Measurements from ENCODE around the gene SHD.
A peak's percentile ranks its signal among the peaks of the same experiment; 100 is the strongest.
"Not testable (repeated sequence)": the region's sequence is repeated elsewhere in the genome, so short reads cannot be mapped to it uniquely, and the experiment has no call there.

The SHD gene

DNA sequence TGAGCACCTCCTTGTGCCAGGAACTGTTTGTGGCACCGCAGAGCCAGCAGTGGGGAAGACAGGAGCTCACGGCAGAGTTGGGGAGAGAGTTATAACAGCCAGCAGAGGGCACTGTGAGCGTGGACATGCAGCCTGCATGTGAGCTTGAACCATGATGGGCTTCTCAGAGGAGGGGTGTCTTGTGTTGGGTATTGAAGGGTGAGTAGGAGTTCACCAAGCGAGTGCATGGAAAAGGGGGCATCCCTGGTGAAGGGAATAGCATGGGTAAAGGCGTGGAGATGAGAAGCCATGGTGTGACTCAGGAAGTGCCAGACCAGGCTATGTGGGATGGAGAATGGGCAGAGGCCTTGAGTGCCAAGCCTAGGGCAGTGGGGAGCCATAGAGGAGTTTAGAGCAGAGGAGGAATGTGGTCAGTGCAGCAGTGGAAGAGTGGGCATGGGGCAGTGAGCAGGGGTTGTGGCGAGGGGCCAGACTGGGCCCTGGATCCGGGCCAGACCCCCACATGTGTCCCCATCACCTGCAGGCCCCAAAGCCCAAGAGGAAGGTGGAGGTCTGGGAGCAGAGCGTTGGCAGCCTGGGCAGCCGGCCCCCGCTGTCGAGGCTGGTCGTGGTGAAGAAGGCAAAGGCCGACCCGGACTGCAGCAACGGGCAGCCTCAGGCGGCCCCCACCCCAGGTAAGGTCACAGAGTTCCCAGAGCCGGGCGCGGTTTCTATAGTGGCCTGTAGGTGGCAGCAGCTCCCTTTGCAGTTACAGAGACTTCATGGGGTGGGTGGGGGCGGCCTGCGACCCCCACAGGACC lies 11.8 kb upstream of the SHD start:
- peak; percentile 32 to 55 (median 40) for DNase-seq (ENCODE audit: low read depth in 4 of 4, low spot score in 1 of 4)

DNA sequence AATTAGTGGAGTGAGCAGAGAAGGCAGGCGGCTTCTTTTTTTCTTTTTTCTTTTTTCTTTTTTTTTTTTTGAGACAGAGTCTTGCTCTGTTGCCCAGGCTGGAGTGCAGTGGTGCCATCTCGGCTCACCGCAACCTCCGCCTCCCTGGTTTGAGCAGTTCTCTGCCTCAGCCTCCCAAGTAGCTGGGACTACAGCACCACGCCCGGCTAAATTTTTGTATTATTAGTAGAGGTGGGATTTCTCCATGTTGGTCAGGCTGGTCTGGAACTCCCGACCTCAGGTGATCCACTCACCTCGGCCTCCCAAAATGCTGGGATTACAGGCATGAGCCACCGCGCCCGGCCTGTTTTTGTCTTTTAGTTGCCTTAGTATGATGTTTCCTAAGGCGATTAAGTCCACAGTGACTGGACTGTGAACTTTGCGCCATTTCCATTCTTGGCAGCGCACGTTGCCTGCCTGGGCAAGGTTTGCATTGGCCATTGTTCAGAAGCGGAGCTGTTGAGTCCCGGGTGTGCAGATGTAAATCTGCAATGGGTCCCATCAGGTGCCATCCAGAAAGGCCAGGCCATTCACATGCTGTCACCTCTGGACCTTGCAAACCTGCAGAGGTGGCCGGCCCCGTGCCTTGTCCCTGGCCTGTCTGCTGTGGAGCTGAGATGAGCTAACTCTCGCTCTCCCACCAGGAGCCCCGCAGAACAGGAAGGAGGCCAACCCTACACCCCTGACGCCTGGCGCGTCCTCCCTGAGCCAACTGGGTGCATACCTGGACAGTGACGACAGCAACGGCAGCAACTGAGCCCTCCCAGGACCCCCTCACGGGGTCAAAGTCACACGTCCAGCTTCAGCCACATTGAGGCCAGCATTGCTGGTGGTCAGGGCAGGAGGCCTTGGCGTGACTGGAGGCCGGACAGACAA lies 10.9 kb upstream of the SHD start:
- no peak for DNase-seq (ENCODE audit: low read depth in 4 of 4, low spot score in 1 of 4)

DNA sequence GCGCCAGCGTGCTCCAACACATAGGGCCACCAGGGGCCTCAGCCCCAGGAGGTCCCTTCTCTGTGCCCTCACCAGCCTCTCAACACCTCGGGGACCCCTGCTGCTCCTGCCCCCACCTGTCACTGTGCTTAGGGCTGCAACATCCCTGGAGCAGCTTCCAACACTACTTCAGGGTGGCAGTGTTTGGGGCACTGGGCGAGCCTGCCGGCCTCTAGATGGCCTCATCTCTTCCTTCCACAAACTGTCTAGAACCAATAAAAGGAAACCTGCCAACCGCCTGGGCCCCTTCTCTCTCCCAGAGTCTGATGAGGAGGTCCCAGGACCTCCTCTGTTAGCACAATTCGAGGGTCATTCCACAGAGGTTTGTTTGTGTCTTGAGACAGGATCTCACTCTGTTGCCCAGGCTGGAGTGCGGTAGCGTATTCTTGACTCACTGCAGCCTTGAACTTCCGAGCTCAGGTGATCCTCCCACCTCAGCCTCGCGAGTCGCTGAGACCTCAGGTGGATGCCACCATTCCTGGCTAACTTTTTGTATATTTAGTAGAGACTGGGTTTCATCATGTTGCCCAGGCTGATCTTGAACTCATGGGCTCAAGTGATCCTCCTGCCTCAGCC lies 10.1 kb upstream of the SHD start:
- DNase-seq (ENCODE audit: low read depth in 4 of 4, low spot score in 1 of 4) = no peak

DNA sequence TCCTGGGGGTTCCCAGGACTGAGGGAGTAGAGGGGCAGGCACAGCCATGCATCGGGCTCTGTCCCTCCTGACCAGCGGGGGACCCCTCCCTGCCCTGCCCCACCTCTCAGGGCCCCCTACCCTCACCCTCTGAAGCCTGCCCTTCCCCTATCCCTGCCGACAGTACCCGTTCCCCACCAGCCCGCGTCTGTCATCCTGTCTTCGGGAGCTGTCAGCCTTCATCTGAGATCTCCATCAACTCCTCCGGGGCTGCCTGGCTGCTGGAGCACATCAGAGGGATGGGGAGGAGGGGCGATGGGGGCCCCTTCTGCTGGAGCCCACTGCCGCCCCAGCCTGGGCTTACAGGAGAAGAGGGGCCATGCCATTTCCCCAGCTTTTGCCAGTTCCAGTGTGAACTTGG lies 6.2 kb upstream of the SHD start:
- no peak for DNase-seq (ENCODE audit: low read depth in 4 of 4, low spot score in 1 of 4)

DNA sequence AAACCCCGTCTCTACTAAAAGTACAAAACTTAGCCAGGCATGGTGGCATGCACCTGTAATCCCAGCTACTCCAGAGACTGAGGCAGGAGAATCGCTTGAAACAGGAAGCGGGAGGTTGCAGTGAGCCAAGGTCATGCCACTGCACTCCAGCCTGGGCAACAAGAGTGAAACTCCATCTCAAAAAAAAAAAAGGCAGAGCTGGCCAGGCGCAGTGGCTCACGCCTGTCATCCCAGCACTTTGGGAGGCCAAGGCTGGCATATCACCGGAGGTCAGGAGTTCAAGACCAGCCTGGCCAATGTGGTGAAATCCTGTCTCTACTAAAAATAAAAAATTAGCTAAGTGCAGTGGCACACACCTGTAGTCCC lies 4.8 kb upstream of the SHD start:
- DNase-seq (ENCODE audit: low read depth in 4 of 4, low spot score in 1 of 4) = not testable (repeated sequence)

DNA sequence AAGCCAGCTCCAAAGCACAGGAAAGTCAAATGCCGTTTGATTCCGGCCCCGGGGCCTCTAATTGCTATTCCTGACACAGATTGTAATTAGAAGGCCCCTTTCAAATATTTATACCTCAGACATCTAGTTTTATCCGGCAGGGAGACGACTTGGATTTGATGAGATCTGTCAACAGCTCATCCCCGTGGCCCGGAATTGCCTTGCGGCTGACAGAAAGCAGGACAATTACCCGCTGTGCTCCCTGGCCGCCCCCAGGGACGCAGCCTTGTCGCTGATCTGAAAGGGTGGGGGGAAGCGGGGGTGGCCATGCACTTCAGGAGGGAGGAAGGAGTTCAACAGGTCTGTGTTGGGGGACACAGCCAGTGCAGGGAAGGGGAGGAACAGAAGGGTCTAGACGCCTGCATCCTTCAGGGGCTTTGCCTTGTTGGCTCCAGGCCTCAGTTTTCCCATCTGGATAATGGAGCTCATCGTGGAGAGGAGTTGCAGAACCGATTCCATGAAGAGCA lies 1.8 kb upstream of the SHD start:
- no peak for DNase-seq (ENCODE audit: low read depth in 4 of 4, low spot score in 1 of 4)

DNA sequence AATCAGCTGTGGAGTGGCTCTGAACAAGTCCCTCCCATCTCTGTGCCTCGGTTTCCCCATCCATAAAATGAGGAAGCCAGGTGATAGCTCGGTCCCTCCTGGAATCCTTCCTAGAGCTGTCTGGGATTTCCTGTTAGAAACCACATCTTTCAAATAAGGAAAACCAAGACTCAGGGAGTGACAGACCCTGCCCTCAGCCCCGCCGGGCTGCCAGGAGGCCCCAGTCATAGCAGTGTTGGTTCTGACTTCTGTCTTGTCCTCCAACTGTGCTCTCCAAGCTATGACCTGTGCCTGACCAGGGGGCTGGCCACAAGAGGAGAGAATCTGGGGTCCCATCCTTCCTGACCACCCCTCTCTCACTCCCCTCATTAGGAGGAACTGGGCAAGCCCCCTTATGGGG lies 1.1 kb upstream of the SHD start:
- no peak for DNase-seq (ENCODE audit: low read depth in 4 of 4, low spot score in 1 of 4)

DNA sequence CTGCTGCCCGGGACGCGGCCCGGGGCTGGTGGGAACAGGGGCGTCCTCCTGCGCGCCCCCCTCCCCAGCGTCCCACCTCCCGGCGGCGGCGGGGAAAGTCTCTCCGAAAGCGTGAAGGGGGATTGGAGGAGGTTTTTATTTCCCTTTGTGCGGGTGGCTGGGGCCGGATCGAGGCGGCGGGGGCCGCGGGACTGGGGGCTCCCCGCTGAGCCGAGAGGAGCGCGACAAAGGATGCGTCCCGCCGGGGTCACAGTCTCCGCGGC lies 132 bp downstream of the SHD start:
- DNase-seq (ENCODE audit: low read depth in 4 of 4, low spot score in 1 of 4) = no peak

DNA sequence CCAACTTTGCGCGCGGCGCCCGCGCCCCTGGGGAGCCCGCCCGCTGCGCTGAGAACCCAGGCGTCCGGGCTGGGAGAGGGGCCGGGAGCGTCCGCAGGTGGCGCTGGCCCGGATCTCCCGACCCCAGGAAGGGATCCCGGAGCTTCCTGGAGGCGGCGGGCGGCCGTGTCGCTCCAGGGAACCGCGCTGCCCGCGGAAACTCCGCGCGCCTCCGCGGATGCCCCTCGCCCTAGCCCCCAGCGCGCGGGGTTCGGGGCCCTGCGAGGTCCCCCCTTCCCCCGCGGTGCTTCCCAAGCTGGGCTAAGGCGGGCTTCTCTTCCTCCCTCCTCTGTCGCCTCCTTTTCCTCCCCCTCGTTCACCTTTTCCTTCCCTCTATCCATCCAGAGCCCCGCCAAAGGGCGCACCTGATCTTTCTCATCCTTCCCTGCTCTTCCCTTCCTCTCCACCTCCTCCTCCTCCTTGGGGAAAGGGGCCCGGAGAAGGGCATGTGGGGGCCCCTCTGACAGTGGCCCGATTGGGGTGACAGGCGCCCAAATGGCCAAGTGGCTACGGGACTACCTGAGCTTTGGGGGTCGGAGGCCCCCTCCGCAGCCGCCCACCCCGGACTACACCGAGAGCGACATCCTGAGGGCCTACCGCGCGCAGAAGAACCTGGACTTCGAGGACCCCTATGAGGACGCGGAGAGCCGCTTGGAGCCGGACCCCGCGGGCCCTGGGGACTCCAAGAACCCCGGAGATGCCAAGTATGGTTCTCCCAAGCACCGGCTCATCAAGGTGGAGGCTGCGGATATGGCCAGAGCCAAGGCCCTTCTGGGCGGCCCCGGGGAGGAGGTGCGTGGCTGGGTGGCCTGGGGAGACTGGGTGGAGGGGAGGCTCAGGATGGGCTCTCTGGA lies 710 bp downstream of the SHD start:
- no peak for DNase-seq (ENCODE audit: low read depth in 4 of 4, low spot score in 1 of 4)

DNA sequence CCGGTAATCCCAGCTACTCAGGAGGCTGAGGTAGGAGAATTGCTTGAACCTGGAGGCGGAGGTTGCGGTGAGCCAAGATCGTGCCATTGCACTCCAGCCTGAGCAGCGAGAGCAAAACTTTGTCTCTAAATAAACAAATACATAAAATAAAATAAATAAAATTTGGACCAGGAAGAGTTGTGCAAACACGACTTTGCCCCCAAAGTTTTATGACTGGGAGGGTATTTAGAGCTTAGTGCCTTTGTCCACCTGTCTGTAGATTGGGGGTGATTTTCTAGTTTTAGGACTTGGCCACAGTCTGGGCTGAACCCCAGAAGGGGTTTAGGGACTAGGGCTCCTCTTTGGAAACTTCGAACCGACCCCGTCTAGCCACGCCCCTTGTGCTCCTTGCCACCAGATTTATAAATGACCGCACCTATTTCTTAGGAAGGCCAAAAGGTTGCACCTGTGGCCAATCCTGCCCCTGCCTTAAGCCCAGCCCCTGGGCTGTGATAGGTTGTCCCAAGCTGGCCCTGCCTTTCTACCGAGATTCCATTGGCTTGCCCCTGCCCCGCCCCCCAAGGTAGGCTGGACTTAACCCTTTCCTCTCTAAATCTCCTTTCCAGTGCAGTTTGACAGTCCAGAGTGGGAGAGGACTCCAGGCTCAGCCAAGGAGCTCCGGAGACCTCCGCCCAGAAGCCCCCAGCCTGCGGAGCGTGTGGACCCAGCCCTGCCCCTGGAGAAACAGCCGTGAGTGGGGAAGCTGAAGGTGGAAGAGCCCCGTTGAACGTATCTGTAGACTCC lies 5.3 kb downstream of the SHD start:
- DNase-seq (ENCODE audit: low read depth in 4 of 4, low spot score in 1 of 4) = no peak

DNA sequence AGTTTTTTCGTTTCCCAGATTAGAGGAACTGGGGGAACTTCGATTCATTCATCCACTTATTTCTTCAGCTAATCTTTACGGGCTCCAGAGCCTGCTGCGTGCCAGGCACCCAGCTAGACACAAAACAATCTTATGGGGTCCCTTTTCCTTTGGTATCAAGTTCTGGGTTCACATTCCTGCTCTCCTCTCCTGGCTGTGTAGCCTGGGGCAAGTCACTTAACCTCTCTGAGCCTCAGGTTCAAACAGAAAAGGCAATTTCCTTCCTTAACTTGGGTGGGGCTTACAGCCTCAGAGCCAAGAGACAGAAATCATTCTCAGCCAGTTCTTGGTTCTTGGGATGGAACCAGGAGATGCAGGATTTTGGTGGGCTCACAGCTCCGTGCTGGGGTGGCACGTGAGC lies 5.9 kb downstream of the SHD start:
- DNase-seq (ENCODE audit: low read depth in 4 of 4, low spot score in 1 of 4) = no peak

DNA sequence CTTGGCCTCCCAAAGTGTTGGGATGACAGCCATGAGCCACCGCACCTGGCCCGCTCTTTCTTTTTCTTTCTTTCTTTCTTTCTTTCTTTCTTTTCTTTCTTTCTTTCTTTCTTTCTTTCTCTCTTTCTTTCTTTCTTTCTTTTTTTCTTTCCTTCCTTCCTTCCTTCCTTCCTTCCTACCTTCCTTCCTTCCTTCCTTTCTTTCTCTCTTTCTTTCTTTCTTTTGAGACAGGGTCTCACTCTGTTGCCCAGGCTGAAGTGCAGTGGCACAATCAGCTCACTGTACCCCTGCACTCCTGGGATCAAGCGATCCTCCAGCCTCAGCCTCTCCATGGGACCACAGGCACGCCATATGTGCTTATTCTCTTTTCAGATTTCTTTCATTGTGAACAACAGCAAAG lies 7.1 kb downstream of the SHD start:
- DNase-seq (ENCODE audit: low read depth in 4 of 4, low spot score in 1 of 4) = not testable (repeated sequence)

DNA sequence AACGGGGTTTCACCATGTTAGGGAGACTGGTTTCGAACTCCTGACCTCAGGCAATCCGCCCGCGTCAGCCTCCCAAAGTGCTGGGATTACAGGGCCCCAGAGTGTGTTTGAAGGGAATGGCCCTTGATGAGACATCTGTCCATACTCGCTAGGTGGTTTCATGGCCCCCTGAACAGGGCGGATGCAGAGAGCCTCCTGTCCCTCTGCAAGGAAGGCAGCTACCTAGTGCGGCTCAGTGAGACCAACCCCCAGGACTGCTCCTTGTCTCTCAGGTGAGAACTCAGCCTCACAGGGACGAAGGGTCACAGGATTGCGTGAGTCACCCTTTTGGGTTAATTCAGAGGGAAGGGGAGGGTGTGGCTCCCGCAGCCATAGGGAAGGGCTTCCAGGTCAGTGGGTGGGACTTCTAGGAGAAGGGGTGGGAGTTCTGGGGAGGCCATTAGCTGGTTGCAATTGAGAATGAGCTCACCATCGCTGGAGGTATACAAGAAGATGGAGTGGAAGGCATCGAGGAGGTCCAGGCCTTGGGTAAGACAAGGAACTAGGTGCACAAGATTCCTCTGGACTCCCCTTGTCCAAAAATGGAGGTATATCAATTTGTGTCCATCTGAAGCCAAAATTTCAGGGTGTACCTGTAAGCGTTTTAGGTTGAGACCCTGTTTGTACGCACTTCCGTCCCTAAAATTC lies 9.2 kb downstream of the SHD start:
- no peak for DNase-seq (ENCODE audit: low read depth in 4 of 4, low spot score in 1 of 4)

DNA sequence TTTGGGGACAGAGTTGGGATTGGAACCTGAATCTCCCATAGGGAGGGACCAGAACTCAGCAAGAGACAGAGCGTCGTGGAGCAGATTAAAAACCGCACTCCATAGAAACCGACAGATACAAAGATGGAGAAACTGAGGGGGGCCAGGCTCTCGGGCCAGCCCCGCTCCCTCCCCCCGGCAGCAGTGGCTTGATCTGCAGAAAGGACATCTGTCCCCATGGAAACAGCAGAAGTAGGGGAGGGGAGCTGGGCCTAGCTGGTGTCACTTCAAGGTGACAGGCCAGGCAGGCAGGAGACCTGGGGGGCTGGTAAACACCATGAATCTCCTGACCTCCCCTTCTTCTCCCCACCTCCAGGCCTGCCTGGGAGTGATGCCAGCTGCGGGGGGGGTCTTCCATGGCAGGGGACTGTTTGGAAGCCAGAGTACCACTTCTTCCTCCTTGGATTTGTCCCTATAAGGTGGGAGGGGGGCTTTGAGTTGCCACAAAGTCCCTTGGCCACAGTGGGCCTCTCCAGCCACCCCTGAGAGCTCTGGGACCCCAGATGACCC lies 12.2 kb downstream of the SHD start:
- no peak for DNase-seq (ENCODE audit: low read depth in 4 of 4, low spot score in 1 of 4)

DNA sequence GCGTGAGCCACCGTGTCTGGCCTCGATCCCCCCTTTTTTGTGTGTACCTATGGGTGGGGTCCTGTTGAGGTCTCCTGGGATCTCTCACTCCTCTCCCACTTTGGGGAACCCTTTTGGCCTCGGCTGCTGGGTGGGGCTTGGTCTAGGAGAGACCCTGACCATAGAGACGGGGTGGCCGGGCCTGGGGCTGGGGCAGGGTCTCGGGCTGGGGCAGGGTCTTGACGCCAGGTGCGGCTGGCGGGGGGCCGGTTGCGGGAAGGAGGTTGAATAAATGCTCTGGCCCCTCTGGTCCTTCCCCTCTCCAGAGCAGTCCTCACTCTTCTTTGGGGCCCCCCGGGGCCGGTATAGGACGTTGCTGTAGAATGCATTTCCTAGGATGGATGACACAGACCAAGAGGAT lies 13.4 kb downstream of the SHD start:
- DNase-seq (ENCODE audit: low read depth in 4 of 4, low spot score in 1 of 4) = no peak

DNA sequence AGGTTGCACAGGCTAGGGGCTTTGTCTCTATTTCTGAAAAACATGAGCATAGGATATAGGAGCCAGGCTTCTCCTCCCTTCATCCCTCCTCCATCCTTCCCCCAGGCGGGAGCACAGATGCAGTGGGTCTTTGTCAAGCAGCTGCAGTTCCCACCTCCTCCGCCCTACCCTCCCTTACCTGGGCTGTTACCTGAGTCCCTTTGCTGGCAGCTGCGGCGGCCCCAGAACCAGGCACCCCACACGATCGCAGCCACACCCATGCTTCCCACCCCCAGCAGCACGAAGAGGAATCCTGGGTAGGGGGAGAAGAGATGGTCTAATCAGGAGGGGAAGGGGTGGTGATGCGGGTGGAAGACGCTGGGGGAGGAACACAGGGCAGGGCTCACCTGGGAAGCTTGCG lies 15.3 kb downstream of the SHD start:
- no peak for DNase-seq (ENCODE audit: low read depth in 4 of 4, low spot score in 1 of 4)

DNA sequence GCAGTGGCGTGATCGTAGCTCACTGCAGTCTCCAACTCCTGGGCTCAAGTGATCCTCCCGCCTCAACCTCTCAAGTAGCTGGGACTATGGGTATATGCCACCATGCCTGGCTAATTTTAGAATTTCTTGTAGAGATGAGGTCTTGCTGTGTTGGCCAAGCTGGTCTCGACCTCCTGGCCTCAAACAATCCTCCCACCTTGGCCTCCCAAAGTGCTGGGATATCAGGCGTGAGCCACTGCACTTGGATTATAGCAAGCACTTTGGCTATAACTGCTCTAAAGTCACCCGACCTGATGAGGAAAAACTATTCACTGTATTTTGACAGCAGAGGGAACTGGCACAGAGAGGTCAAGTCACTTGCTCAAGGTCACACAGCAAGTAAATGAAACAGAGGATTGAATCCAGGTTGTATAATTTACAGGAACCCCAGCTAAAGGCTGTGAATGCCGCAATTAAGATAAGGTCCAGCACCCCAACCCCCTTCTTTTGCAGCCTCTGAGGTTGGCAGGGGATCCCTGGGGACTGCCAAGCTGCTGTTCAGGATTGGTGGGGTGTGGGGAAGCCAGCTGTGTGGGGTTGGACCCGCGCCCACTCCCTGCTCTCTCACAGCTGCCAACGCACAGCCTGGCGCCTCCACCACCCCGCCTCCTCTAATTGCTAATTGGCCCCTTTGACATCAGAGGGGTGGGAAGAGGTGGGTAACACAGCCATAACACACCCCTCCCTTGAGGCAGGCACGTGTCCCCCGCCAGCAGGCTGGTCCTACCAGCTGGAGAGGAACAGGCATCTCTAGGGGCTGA lies 17.1 kb downstream of the SHD start:
- no peak for DNase-seq (ENCODE audit: low read depth in 4 of 4, low spot score in 1 of 4)

Data from stimulated activated CD4-positive, alpha-beta T cell treated with anti-CD3 and anti-CD28 coated beads, Interleukin-1b, Interleukin-23, amount 100 ng/mL, for 24 hours (primary cell).